ENCODE results near the gene CD4.

- TF ChIP-seq POLR2A (IDR thresholded peaks at IDR 0.05) (no peak), EP300 (IDR thresholded peaks at IDR 0.05) (no peak), POLR2AphosphoS5 (IDR thresholded peaks at IDR 0.05) (no peak)
These were observed 34.9 kb downstream of the CD4 start for GRCh38 chr12:6824085-6824775.

Measured in upper lobe of left lung (tissue), 4 donors.